ENCODE data around the gene TMEM219. TPM values are rescaled to one million over a fixed set of nuclear protein-coding genes. Genes with fewer than 3 reads are reported as not detected.
A peak's percentile ranks its signal among the peaks of the same experiment; 100 is the strongest.

Gene TMEM219
- total and polyA plus RNA-seq, 12 donors = 100 to 300 (median 192) TPM

GRCh38 chr16:29922326-29922725 is 39.6 kb upstream of the TMEM219 start:
- H3K27ac ChIP-seq = peak overlapping the region in 2 of 5 donors; percentile 14 to 35
- no peaks in the 10 kb centered on the region for H3K9me3 ChIP-seq (replicated peaks in 1 of 3)
- peak in 4 of 7 donors; percentile 31 to 52 (median 37) for DNase-seq
- WGBS, 4 donors = 48 to 60% (median 57%) methylated on average over 2 of the region's 2 CpGs
- H3K4me3 ChIP-seq = no peak overlapping the region
- TF ChIP-seq CTCF (IDR thresholded peaks at IDR 0.05) = no peak
- TF ChIP-seq POLR2A (IDR thresholded peaks at IDR 0.05) = no peak
- H3K27me3 ChIP-seq = no peaks in the 10 kb centered on the region
- peaks cover 24 to 29% of the 10 kb centered on the region in 2 donors for H3K4me1 ChIP-seq (replicated peaks in 1 of 2)
- intact Hi-C loops (cut with DNase I) = loop anchor here in 1 of 2 donors (10.0 kb wide), 1 partner anchor 72 kb away; the partner anchor contains the start of genes HIRIP3 and INO80E
- peaks cover 0 to 26% of the 10 kb centered on the region in 2 donors for H3K36me3 ChIP-seq (replicated peaks in 1 of 2)

GRCh38 chr16:29922986-29923501 is 38.8 kb upstream of the TMEM219 start:
- TF ChIP-seq POLR2A (IDR thresholded peaks at IDR 0.05) = no peak
- TF ChIP-seq CTCF (IDR thresholded peaks at IDR 0.05) = no peak
- Histone ChIP-seq H3K9me3 (replicated peaks in 1 of 3) (no peaks in the 10 kb centered on the region), H3K4me3 (no peak overlapping the region), H3K27ac (no peak overlapping the region), H3K4me1 (replicated peaks in 1 of 2) (peaks cover 26 to 31% of the 10 kb centered on the region in 2 donors), H3K36me3 (replicated peaks in 1 of 2) (peaks cover 0 to 25% of the 10 kb centered on the region in 2 donors), H3K27me3 (no peaks in the 10 kb centered on the region)
- intact Hi-C loops (cut with DNase I) = loop anchor here in 1 of 2 donors (10.0 kb wide), 1 partner anchor 72 kb away; the partner anchor contains the start of genes HIRIP3 and INO80E
- DNase-seq = no peak
- WGBS, 4 donors = 92 to 96% (median 94%) methylated on average over 10 to 12 of the region's 12 CpGs

GRCh38 chr16:29925105-29925756 is 36.6 kb upstream of the TMEM219 start:
- WGBS, 4 donors = 7 to 9% (median 8%) methylated on average over 9 of the region's 9 CpGs
- no peaks in the 10 kb centered on the region for H3K27me3 ChIP-seq
- peaks cover 26 to 31% of the 10 kb centered on the region in 2 donors for H3K4me1 ChIP-seq (replicated peaks in 1 of 2)
- H3K27ac ChIP-seq = peak overlapping the region in 2 of 5 donors; percentile 71 to 85
- intact Hi-C loops (cut with DNase I) = loop anchor here (5.0 to 10.0 kb wide), 2 partner anchors 47 to 70 kb away; partner anchors contain the start of genes HIRIP3 (in 1 of the 2), INO80E (in 1 of the 2) and TAOK2 (in 1 of the 2)
- peaks cover 0 to 9% of the 10 kb centered on the region in 2 donors for H3K36me3 ChIP-seq (replicated peaks in 1 of 2)
- no peaks in the 10 kb centered on the region for H3K9me3 ChIP-seq (replicated peaks in 1 of 3)
- no peak for DNase-seq
- H3K4me3 ChIP-seq = peak overlapping the region; percentile 58 to 88 (median 72)
- TF ChIP-seq CTCF (IDR thresholded peaks at IDR 0.05) = no peak
- TF ChIP-seq POLR2A (IDR thresholded peaks at IDR 0.05) = no peak
